ENCODE measurements around the gene FITM2. TPM values are rescaled to one million over a fixed set of nuclear protein-coding genes. Genes with fewer than 3 reads are reported as not detected.
A peak's percentile ranks its signal among the peaks of the same experiment; 100 is the strongest.
"Not testable (repeated sequence)": the region's sequence is repeated elsewhere in the genome, so short reads cannot be mapped to it uniquely, and the experiment has no call there.

FITM2 gene
- total and polyA plus RNA-seq, 2 donors from 2014 or later = 10.0 to 12.5 TPM

GRCh38 chr20:44304383-44304782 lies 6.6 kb downstream of the FITM2 start:
- Histone ChIP-seq H3K27me3 (ENCODE audit: control insufficient read depth, insufficient read depth, low read length) (no peaks in the 10 kb centered on the region), H3K27ac (ENCODE audit: low read depth in 2 of 2, low read length in 2 of 2) (no peak overlapping the region), H3K36me3 (ENCODE audit: control insufficient read depth in 2 of 3, insufficient read depth in 3 of 3, low read length in 3 of 3) (peaks cover 0 to 5% (median 4%) of the 10 kb centered on the region in 3 donors), H3K4me1 (ENCODE audit: control insufficient read depth in 2 of 3, insufficient read depth in 2 of 3, low read depth in 1 of 3, low read length in 3 of 3) (no peaks in the 10 kb centered on the region), H3K9me3 (ENCODE audit: control insufficient read depth in 2 of 3, insufficient read depth in 1 of 3, low read length in 3 of 3) (no peaks in the 10 kb centered on the region), H3K4me3 (ENCODE audit: low read length in 3 of 3) (no peak overlapping the region), H3K9ac (ENCODE audit: low read length in 3 of 3) (no peak overlapping the region)
- intact Hi-C loops (cut with DNase I) = no loop called here
- FAIRE-seq = no peak
- DNase-seq = no peak
- no peak for TF ChIP-seq CTCF (IDR thresholded peaks at IDR 0.05; ENCODE audit: borderline replicate concordance, extremely low read depth, insufficient read depth)

- TF ChIP-seq CTCF (IDR thresholded peaks at IDR 0.05; ENCODE audit: borderline replicate concordance, extremely low read depth, insufficient read depth) = no peak
- Histone ChIP-seq H3K27ac (ENCODE audit: low read depth in 2 of 2, low read length in 2 of 2) (no peak overlapping the region), H3K9ac (ENCODE audit: low read length in 3 of 3) (no peak overlapping the region), H3K9me3 (ENCODE audit: control insufficient read depth in 2 of 3, insufficient read depth in 1 of 3, low read length in 3 of 3) (no peaks in the 10 kb centered on the region), H3K36me3 (ENCODE audit: control insufficient read depth in 2 of 3, insufficient read depth in 3 of 3, low read length in 3 of 3) (peaks cover 0 to 5% (median 4%) of the 10 kb centered on the region in 3 donors), H3K4me3 (ENCODE audit: low read length in 3 of 3) (no peak overlapping the region), H3K27me3 (ENCODE audit: control insufficient read depth, insufficient read depth, low read length) (no peaks in the 10 kb centered on the region), H3K4me1 (ENCODE audit: control insufficient read depth in 2 of 3, insufficient read depth in 2 of 3, low read depth in 1 of 3, low read length in 3 of 3) (no peaks in the 10 kb centered on the region)
- no peak for FAIRE-seq
- intact Hi-C loops (cut with DNase I) = no loop called here
- DNase-seq = no peak
Measured at GRCh38 chr20:44302736-44303135, 8.3 kb downstream of the FITM2 start.

- peaks cover 0 to 5% (median 4%) of the 10 kb centered on the region in 3 donors for H3K36me3 ChIP-seq (ENCODE audit: control insufficient read depth in 2 of 3, insufficient read depth in 3 of 3, low read length in 3 of 3)
- H3K9ac ChIP-seq (ENCODE audit: low read length in 3 of 3) = no peak overlapping the region
- no peaks in the 10 kb centered on the region for H3K9me3 ChIP-seq (ENCODE audit: control insufficient read depth in 2 of 3, insufficient read depth in 1 of 3, low read length in 3 of 3)
- H3K4me3 ChIP-seq (ENCODE audit: low read length in 3 of 3) = no peak overlapping the region
- no peak for DNase-seq
- no peaks in the 10 kb centered on the region for H3K27me3 ChIP-seq (ENCODE audit: control insufficient read depth, insufficient read depth, low read length)
- no peaks in the 10 kb centered on the region for H3K4me1 ChIP-seq (ENCODE audit: control insufficient read depth in 2 of 3, insufficient read depth in 2 of 3, low read depth in 1 of 3, low read length in 3 of 3)
- FAIRE-seq = no peak
- TF ChIP-seq CTCF (IDR thresholded peaks at IDR 0.05; ENCODE audit: borderline replicate concordance, extremely low read depth, insufficient read depth) = no peak
- intact Hi-C loops (cut with DNase I) = no loop called here
- peak overlapping the region in 1 of 2 donors; percentile 17 for H3K27ac ChIP-seq (ENCODE audit: low read depth in 2 of 2, low read length in 2 of 2)
Measured at GRCh38 chr20:44302026-44302669, 8.9 kb downstream of the FITM2 start.

GRCh38 chr20:44301285-44301684 lies 9.7 kb downstream of the FITM2 start:
- no peak for DNase-seq
- intact Hi-C loops (cut with DNase I) = no loop called here
- Histone ChIP-seq H3K4me3 (ENCODE audit: low read length in 3 of 3) (no peak overlapping the region), H3K27ac (ENCODE audit: low read depth in 2 of 2, low read length in 2 of 2) (no peak overlapping the region), H3K4me1 (ENCODE audit: control insufficient read depth in 2 of 3, insufficient read depth in 2 of 3, low read depth in 1 of 3, low read length in 3 of 3) (no peaks in the 10 kb centered on the region), H3K9ac (ENCODE audit: low read length in 3 of 3) (no peak overlapping the region), H3K9me3 (ENCODE audit: control insufficient read depth in 2 of 3, insufficient read depth in 1 of 3, low read length in 3 of 3) (no peaks in the 10 kb centered on the region), H3K36me3 (ENCODE audit: control insufficient read depth in 2 of 3, insufficient read depth in 3 of 3, low read length in 3 of 3) (no peaks in the 10 kb centered on the region), H3K27me3 (ENCODE audit: control insufficient read depth, insufficient read depth, low read length) (no peaks in the 10 kb centered on the region)
- TF ChIP-seq CTCF (IDR thresholded peaks at IDR 0.05; ENCODE audit: borderline replicate concordance, extremely low read depth, insufficient read depth) = no peak
- FAIRE-seq = no peak

- H3K36me3 ChIP-seq (ENCODE audit: control insufficient read depth in 2 of 3, insufficient read depth in 3 of 3, low read length in 3 of 3); FAIRE-seq; H3K27me3 ChIP-seq (ENCODE audit: control insufficient read depth, insufficient read depth, low read length); DNase-seq; H3K9me3 ChIP-seq (ENCODE audit: control insufficient read depth in 2 of 3, insufficient read depth in 1 of 3, low read length in 3 of 3); H3K4me1 ChIP-seq (ENCODE audit: control insufficient read depth in 2 of 3, insufficient read depth in 2 of 3, low read depth in 1 of 3, low read length in 3 of 3); H3K4me3 ChIP-seq (ENCODE audit: low read length in 3 of 3); H3K9ac ChIP-seq (ENCODE audit: low read length in 3 of 3); intact Hi-C loops (cut with DNase I); H3K27ac ChIP-seq (ENCODE audit: low read depth in 2 of 2, low read length in 2 of 2): not testable (repeated sequence)
Measured at GRCh38 chr20:44299011-44299535, 11.9 kb downstream of the FITM2 start.
